Caki2 (cell line): ENCODE measurements around the gene ZFPM1. TPM values are rescaled to one million over a fixed set of nuclear protein-coding genes. Genes with fewer than 3 reads are reported as not detected.

ENCODE experiments used
- DNase-seq: peaks from one replicate; pipeline ENCODE4 v3.0.0-alpha.2; 2015; ENCODE audit warnings: low read depth
- in situ Hi-C: cut with HindIII; loops from 2 replicates; pipeline ENCODE4 v1.10.0; 2016; ENCODE audit warnings: low sequenced_read_pairs, low pct_unique_long_range_greater_than_20kb, mixed read lengths
- total RNA-seq: library from RNA; depleted of rRNA; stranded (reverse); fragments of >200 nt; shearing (Covaris generic); gene quantifications from 2 replicates; pipeline ENCODE4 v1.2.3, GENCODE V29; 2014; ENCODE audit warnings: low replicate concordance; rRNA removed

ZFPM1 gene
- total RNA-seq, 1 experiment from 2014 or later = 1.3 TPM

DNA sequence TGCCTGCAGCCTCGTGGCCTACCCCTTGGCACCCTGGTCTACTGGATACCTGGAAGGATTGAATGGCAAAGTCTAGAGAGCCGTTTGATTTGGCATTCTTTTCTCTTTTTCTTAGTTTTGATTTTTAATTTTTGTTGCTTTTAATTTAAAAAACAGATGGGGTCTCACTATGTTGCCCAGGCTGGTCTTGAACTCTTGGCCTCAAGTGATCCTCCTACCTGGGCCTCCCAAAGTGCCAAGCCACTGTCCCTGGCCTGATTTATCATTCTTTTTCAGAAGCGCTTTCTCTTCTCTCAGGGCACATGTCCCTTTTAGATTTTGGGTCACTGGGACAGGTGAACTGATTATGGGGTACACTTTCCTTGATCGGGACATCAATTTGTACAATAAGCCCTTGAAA is 128.0 kb downstream of the ZFPM1 start:
- in situ Hi-C loops = no loop called here
- DNase-seq = no peak

DNA sequence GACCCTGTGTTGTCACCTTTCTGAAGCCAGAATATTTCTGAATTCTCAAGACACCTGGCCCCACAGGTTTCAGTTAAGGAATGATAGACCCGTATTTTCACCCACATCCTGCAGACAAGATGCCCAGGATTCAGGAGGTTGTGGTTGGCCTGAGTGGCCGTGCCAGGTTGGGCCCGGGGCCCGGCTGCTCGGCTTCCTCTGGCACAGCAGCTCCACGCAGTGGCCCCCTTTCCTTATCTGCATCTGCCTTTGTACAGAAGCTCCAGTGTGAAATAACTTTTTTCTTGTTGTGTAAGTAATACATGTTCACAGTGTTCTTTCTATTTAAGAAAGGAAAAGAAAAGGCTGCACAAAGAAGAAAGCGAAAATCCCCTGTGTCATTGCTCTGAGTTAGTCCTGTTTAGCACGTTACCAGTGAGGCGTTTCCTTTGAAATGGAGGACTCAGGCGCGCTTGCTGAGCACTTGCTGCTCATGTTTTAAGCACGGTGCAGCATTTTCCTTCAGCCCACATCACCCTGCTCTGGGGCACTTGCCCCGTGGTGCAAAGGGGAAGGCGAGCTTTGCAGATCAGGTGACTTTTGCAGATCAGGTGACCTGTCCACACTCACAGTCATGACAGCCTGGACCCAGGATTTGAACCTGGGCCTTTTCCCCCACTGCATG is 130.0 kb downstream of the ZFPM1 start:
- DNase-seq = no peak
- in situ Hi-C loops = no loop called here

DNA sequence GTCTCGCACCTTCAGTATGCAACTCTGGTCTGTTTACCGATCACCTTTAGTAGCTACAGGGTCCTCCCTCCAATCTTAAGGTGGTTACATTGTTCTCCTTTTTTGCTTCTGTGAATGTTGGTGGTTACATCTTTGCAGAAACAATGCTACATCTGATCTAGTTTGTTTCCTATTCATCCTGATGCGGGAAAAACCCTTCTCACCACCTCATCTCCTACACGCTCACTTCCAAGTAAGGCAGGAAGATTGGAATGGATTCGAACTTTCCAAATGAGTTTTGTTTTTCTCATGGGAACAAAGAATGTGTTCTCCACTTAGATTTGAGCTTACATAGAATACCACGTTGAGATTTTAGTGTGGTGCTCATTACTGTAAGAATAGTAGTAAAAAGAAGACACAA is 131.6 kb downstream of the ZFPM1 start:
- DNase-seq = no peak
- in situ Hi-C loops = no loop called here

DNA sequence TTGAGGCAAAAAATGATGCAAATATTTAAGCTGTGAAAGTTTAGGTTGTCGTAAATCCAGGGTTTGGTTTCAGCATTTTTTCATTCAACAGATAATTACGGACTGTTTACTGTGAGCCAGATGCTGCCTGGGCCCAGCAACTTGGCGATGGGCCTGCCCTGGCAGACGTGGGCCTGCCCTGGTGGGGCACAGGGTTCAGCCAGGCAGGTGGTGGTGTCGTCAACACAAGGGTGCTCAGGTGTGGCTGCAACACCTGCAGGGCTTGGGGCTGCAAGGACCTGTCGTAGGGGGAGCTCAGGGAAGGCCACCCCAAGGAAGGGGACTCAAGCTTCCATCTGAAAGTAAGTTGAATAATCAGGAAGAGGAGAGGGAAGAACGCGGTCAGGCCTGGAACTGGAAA is 132.2 kb downstream of the ZFPM1 start:
- no peak for DNase-seq
- in situ Hi-C loops = no loop called here

DNA sequence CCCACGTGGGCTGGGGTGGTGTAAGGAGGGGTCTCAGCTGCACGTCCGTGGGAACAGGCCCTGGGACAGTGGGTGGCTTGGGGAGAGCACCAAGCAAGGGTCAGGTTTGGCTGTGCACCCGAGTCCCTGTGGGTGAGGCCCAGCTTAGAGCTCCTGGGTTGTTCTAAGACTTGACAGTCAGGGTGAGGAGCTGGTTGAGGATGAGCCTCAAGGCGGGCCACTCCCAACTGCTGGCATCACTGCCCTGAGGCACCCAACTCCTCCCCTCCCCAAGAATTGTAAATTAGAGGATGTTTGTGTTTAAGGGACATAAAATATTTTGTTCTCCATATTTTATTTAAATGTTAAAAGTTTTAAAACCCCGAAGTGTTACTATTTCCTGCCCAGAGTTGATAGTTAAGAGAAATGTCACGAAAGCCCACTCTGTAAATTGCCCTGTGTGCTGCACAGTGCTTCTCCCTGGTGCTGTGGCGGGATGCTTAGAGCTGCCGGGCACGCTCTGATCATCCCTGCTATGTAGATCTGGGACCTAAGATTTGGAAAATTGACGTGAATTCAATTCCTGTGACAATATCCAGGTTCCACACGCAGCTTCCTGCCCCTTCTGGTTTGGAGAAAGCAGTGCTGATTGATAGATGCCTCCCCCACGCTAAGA is 133.0 kb downstream of the ZFPM1 start:
- DNase-seq = no peak
- in situ Hi-C loops = no loop called here

Other genes with a start within 250 kb of the ZFPM1 start
- 1.6 and 1.7 TPM in 2 replicates for gene ZNF469, start 70.3 kb upstream of the ZFPM1 start, total RNA-seq
- 14.2 and 16.9 TPM in 2 replicates for gene ZC3H18, start 117.1 kb downstream of the ZFPM1 start, total RNA-seq
- gene IL17C, start 185.3 kb downstream of the ZFPM1 start, total RNA-seq = not detected in 2 replicates
- 520 and 591 TPM in 2 replicates for gene CYBA, start 197.8 kb downstream of the ZFPM1 start, total RNA-seq
- 63.3 and 63.6 TPM in 2 replicates for gene MVD, start 209.8 kb downstream of the ZFPM1 start, total RNA-seq
- 0.88 TPM in 1 of 2 replicates, not detected in the other for gene SNAI3, start 233.2 kb downstream of the ZFPM1 start, total RNA-seq